NCI-H2107 (cell line): ENCODE measurements around the gene FZD2.
"Not testable (repeated sequence)": the region's sequence is repeated elsewhere in the genome, so short reads cannot be mapped to it uniquely, and the experiment has no call there.

ENCODE experiments used
- DNase-seq: peaks from one replicate; lab custom pipeline; 2025; lab: John Stamatoyannopoulos, UW

FZD2 gene

DNA sequence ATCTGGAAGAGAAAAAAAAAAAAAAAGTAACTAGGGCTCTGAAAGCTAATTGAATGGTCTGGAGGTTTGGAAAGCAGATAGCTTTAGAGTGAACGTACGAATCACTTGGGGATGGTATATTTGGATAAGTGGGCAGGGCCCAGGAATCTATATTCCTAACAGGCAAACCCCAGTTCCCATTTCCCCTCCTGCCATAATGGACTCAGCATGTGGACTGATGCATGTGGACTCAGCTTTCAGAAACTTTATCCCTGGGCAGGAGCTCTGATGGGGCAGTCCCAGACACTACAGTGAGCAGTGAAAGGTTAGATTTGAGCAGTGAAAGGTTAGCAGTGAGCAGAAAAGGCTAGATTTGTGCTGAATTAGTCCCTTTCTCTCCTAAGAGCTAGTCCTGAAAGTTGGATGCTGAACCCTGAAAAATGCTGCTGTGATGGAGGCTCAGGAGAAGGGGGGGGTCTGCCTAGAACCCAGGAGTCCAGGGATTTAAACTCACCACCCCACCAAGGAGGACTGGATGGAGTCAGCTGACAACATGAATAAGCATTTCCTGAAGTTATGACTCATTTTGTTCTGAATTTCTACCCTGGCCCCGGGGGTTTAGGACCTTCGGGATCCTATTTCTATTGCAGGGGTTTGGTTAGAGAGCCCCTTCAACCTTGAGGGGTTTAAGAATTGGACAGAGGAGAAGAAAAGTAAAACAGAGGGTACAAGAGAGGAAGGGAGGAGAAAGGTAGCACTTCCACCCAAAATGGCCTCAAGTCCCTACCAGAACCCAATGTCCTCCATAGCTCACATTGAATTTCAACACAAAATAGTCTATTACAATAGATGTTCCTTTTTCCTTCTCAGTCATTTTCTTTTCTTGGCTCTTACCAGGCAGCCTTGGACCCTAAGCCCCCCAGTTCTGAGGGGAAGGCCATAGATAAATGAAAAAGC is 10.3 kb upstream of the FZD2 start:
- DNase-seq = no peak

GRCh38 chr17:44547625-44548267 is 9.5 kb upstream of the FZD2 start:
- DNase-seq = no peak

- DNase-seq = no peak
Measured at GRCh38 chr17:44548376-44549230, 8.7 kb upstream of the FZD2 start.

DNA sequence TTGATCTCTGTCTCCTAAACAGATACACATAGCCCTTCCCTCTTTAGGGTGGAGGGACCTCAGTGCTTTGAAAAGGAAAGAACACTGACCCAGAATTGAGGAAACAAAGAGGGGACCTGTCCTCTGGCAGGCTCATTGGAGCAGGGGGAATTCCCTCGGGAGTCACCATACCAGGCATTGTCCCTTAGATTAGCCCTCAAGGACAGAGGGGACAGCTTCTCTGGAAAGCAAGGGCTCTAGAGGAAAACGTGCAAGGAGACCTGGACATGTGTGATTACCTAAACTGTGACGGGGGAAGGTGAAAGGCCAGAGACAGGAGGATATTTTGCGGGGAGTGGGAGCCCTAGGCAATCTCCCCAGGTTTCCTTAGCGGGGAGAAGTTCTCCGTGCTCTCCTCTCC is 7.6 kb upstream of the FZD2 start:
- no peak for DNase-seq

DNA sequence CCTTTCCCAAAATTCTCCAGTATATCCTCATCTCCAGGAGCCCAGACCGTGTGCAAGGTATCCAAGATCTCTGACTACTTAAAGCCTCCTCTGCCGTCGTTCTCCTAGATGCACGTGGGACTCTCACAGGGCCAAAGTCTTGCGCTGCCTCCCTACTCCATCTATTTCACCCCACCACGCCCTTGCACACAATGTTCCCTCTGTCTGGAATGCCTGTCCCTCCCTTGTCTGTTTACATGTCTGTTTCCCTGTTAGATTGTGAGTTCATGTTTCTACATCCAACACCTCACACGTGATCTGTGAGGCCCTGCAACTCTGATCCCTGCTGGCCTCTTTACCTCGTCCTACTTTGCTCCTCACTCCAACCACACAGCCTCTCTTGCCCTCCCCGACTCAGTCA is 4.9 kb upstream of the FZD2 start:
- DNase-seq = no peak

DNA sequence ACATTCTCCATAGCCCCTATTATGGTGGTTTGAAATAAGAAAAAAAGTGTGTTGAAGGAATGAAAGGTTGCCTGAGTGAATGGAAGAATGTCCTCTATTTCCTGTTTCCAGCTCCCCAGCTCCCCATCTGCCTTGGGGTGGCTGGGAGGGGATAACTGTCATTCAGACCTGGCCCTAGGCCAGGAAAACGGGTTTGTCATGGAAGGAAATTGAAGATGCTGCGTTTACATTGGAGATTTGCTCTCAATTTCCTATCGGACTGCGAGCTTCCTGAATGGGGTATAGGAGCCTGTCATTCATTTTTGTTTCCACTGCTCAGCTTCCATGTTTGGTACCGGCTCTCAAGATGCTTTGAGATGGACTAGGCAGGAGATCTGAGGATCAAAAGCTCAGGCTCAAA is 2.2 kb upstream of the FZD2 start:
- no peak for DNase-seq

DNA sequence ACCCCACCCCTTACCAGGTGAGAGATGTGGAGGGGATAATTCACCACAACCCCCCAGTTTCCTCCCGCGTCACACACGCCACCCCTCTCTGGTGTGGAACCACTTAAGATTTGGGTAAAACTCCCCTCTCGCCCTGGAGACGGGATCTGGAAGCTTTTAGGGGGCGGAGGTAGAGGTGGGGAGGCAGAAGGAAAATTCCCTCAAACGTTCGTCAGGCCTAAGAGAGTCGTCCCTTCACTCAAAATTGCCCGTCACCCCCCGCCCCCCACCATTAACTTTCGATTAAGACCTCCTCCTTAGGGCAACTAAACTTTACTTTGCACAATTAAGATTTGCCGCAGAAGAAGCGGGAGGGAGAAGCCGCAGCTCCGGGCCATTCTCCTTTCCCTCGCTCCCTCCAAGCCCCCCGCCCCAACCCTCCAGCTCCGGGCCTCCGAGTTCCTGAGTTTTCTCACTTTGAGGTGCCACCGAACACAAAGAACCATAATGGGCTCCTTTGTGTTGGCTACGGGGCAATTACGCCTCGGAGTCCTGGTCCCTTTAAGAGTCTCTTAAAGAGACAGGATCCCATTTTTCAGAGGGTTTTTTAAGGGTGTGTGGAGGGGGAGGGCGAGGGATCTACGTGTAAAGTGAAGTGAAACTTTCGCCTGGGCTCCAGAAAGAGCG is 985 bp upstream of the FZD2 start:
- no peak for DNase-seq

GRCh38 chr17:44557651-44558285 is 484 bp downstream of the FZD2 start:
- DNase-seq = no peak

DNA sequence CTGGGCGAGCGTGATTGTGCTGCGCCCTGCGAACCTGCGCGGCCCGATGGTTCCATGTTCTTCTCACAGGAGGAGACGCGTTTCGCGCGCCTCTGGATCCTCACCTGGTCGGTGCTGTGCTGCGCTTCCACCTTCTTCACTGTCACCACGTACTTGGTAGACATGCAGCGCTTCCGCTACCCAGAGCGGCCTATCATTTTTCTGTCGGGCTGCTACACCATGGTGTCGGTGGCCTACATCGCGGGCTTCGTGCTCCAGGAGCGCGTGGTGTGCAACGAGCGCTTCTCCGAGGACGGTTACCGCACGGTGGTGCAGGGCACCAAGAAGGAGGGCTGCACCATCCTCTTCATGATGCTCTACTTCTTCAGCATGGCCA is 1.0 kb downstream of the FZD2 start:
- DNase-seq = no peak

DNA sequence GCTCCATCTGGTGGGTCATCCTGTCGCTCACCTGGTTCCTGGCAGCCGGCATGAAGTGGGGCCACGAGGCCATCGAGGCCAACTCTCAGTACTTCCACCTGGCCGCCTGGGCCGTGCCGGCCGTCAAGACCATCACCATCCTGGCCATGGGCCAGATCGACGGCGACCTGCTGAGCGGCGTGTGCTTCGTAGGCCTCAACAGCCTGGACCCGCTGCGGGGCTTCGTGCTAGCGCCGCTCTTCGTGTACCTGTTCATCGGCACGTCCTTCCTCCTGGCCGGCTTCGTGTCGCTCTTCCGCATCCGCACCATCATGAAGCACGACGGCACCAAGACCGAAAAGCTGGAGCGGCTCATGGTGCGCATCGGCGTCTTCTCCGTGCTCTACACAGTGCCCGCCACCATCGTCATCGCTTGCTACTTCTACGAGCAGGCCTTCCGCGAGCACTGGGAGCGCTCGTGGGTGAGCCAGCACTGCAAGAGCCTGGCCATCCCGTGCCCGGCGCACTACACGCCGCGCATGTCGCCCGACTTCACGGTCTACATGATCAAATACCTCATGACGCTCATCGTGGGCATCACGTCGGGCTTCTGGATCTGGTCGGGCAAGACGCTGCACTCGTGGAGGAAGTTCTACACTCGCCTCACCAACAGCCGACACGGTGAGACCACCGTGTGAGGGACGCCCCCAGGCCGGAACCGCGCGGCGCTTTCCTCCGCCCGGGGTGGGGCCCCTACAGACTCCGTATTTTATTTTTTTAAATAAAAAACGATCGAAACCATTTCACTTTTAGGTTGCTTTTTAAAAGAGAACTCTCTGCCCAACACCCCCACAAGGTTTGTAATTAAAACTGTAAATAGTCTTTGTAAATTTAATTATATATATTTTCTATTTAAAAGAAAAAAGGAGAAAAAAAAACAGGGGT is 1.7 kb downstream of the FZD2 start:
- DNase-seq = no peak

GRCh38 chr17:44559634-44560554 is 2.6 kb downstream of the FZD2 start:
- no peak for DNase-seq

DNA sequence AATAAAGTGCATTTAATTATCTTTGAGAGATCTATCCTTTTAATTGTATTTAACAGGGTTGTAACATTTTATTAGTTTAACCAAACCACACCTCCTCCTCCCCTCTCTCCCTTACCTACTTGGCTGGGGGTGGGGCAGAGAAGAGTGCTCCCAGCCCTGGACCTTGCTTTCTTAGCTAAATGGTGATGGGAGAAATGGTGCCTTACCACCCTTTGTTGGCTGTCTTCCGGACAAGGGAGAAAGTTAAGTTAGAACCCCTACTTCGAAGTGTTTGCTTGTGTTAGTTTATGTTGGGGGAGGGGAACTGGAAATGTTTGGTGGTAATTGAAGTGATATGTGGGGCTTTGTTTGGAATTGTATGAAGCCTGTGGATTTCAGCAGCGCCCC is 3.9 kb downstream of the FZD2 start:
- DNase-seq = no peak

- no peak for DNase-seq
Measured at GRCh38 chr17:44564429-44564828, 7.1 kb downstream of the FZD2 start.

- no peak for DNase-seq
Measured at GRCh38 chr17:44565866-44566443, 8.7 kb downstream of the FZD2 start.

DNA sequence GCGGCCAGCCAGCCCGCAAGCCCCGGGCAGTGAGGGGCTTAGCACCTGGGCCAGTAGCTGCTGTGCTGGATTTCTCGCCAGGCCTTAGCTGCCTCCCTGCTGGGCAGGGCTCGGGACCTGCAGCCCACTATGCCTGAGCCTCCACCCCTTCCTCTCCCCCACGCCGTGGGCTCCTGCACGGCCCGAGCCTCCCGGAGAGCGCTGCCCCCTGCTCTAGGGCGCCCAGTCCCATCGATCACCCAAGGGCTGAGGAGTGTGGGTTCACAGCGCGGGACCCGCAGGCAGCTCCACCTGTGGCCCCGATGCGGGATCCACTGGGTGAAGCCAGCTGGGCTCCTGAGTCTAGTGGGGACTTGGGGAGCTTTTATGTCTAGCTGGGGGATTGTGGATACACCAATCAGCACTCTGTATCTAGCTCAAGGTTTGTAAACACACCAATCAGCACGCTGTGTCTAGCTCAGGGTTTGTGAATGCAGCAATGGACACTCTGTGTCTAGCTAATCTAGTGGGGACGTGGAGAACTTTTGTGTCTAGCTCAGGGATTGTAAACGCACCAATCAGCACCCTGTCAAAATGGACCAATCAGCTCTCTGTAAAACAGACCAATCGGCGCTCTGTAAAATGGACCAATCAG is 11.1 kb downstream of the FZD2 start:
- not testable (repeated sequence) for DNase-seq

DNA sequence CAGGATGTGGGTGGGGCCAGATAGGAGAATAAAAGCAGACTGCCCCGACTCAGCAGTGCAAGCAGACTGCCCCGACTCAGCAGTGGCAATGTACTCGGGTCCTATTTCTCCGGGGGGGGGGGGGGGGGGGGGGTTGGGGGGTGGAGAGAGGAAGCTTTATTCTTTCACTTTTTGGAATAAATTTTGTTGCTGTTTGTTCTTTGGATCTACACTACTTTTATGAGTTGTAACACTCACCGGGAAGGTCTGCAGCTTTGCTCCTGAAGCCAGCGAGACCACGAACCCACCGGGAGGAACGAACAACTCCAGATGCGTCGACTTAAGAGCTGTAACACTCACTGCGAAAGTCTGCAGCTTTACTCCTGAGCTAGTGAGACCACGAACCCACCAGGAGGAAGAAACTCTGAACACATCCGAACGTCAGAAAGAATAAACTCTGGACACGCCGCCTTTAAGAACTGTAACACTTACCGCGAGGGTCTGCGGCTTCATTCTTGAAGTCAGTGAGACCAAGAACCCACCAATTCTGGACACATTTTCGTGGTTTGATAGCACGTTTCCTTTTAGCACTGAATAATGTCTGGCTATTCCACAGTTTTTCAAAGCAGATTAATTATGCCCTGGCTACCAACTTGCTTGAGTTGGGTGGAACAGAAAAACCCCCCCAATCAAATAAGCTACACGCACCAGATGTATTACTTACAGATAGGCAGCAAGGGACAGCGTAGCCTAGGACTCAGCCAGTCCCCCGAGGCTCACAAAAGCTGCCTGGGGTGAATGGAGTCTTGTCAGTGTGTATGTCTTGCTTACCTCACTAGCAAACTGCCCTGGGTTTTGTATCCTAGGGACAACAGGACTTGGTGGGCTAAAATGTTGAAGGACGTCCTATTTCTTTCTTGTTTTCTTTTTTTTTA is 11.9 kb downstream of the FZD2 start:
- DNase-seq = no peak

GRCh38 chr17:44572801-44573200 is 15.5 kb downstream of the FZD2 start:
- no peak for DNase-seq
